NCI-H2107 treated with DMSO at 0.1 percent for 48 hours (cell line): ENCODE measurements around the gene EGLN3.
"Not testable (repeated sequence)": the region's sequence is repeated elsewhere in the genome, so short reads cannot be mapped to it uniquely, and the experiment has no call there.

Source experiments
- DNase-seq: peaks from one replicate; lab custom pipeline; 2025; ENCODE audit not compliant: unreplicated experiment; lab: John Stamatoyannopoulos, UW

Gene EGLN3

DNA sequence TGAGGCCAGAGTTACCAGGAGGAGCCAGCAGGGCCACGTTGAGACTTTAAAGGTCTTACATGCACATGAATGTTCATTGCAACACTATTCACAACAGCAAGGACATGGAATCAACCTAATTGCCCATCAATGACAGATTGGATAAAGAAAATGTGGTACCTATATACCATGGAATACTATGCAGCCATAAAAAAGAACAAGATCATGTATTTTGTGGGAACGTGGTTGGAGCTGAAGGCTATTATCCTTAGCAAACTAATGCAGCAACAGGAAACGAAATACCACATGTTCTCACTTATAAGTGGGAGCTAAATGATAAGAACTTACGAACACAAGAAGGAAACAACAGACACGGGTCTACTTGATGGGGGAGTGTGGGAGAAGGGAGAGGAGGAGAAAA is 11.6 kb upstream of the EGLN3 start:
- not testable (repeated sequence) for DNase-seq

DNA sequence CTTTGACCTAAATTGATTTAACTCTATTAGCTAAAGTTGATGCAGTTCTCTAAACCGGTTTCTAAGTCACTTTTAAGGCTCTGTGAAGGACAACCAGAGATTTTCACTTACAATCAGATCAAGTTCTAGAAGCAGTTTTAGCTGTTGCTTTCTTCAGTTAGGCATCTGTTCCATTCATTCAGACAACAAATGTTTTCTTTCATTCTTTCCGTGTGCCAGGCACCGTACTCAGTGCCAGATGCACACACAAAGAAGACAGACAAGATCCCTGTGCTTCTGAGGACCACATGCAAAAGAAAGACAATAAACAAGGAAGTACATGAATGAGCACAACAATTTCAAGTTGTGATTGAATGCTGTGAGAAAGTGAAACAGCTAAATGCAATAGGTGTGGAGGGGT is 11.1 kb upstream of the EGLN3 start:
- no peak for DNase-seq

DNA sequence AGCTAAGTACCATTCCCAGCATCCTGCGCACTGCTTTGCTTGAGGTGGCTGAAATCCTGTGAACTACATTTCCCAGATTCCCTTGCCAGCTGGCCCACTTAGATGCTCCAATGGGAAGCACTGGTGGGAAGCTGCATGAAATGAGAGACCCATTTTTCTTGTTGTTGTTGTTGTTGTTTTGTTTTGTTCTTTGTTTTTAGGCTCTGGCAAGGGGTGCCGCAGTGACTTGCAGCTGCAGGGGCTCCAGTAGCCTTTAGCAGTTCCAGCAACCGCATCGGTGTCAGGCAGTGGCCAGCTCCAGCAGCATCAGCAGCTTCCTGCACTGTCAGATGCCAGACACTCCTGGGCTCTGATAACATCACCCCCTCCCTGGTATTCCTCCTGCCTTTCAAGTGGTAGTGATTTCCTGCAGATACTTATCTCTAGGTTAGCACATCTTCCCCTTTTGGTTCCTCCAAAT is 8.8 kb upstream of the EGLN3 start:
- DNase-seq: no peak

DNA sequence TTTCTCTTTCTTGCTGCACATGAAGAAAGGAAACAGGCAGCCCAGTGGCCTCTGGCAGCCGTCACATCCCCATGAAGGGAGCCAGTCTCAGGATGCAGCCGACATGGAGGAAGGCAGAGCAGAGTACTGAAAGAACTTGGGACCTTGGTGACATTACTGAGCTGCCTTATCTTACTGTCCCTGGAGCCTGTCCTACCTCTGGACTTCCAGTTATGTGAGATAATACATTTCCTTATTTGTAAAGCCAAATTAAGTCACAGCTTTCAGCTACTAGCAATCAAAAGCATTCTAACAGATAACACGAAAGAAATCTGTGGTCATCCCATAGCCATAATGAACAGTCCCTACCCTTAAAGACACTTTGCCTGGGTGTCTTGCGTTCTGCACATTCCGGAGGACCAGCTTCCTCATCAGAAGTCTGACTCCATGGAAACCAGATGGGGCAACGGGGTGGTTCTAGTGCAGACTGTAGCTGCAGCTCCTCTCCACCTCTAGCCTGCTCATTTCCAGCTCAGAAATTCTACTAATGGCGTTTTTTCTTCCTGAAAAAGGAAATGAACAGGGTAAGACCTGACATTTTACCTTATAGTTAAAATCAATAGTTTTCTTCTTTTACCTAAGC is 7.8 kb upstream of the EGLN3 start:
- DNase-seq: no peak

DNA sequence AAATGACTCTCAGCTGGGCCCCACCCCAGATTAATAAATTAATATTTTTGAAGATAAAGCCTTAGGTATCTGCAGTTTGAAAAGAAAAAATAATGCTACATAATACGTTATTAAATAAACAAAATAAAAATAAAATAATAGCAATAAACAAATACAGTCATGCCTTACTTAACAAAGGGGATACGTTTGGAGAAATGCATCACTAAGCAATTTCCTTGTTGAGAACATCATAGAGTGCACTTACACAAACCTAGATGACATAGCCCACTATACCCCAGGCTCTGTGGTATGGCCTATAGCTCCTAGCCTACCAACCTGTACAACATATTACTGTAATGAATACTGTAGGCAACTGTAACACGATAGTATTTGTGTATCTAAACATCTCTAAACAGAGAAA is 7.1 kb upstream of the EGLN3 start:
- no peak for DNase-seq

DNA sequence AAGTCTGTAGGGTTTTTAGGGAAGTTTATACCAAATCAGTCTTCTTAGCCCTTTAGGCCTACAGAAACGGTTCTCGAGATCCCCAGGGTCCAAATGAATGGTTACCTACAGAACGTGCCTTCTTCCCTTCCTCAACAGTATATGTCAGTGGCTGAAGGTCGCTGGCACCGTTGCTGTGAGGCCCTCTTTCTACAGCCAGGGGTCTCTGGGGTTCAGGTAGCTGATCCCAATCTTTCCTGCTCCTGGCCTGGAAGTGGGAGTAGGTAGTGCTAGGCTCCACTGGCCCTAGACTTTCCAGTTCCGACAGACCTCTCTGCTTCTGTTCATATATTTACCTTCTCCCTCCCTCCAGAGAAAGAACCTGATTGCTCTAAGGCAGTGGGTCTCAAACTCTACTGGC is 6.4 kb upstream of the EGLN3 start:
- no peak for DNase-seq

DNA sequence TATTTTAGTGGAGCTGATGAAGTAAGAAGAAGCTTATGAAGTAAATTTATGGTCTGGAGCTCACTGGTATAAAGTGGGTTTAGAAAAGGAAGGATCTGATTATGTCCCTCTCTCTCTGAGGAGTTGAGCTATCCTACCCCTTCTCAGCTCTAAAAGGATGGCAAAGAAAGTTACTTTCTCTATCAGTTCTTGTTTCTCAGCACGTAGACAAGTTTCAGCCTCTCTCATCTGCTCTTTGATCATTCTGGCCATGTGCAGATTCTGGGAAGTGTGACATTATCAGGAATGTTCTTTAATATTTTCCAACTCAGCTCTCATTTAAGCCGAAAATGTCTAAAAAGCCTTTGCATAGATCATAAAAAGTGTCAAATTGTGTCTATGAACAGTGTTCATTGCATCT is 5.8 kb upstream of the EGLN3 start:
- no peak for DNase-seq

DNA sequence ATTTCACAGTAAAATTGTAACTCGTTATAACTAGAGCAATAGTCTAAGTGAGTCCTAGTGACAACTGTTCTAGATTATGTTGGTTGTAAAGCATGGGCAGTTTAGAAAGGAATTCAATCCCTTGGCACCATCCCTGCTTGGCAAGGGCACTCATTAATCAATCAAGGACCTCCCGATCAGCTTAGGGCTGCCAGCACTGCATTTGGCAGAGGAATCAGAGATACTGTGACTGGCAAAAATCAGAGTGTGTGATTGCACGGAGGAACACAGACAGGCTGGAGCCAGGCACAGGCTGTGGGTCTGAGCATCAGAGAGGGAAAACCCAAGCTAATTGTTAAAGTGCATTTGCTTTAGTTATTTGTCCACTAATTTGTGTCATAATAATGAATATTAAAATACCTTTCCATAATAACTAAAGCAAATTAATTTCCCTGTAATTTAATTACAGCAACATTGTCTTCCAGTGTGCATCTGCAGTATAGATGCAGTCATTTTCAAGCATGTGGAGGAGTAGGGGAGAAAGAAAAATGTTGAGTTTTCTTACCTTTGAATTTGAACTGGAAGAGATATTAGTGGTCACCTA is 3.2 kb upstream of the EGLN3 start:
- DNase-seq: no peak

DNA sequence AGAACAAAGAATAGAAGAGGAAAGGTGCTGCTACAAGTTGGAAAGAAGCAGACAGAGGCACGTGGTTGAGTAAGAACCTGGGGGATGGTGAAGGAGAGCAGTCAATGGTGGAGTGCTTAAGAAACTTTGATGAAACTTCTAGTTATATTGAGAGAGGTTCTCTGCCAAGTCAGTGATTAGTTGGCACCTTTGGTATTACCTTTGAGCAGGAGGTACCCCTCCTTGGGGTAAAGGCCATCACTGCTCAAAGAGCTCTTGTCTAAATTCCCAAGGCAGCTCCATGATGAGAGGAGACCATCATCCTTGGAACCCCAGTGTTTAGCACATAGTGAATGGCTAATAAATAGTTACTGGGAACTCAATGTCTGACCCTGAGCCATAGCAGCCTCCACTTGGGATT is 1.7 kb upstream of the EGLN3 start:
- DNase-seq: no peak

DNA sequence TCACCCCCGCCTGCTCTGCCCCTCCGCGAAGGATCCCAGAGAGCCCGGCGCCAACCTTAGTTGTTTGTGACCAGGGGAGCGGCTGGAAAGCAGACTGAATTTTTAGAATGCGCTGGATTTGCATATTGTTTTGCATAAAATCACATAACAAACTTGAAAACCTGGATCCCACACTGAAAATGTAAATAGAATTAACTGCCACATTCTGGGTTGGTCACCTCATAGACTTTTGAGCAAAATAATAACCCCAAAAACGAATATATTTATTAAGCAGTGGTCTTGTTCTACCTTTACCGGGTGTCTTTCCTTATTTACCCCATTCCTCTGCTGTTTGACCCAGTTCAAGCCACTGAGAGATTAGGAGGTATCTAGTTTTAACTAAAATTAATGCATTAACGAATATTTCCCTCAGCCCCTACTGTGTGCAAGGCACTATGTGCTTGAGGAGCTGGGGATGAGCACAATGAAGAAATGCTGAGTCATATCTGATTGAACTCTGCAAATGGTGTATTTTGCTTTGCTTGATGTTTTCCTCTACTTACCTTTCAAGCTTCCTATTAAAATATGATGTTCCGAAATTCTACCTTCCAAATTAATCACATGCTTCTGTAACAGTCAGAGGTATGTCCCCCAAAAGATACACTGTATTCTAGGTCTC is 438 bp upstream of the EGLN3 start:
- DNase-seq: peak; percentile 87

DNA sequence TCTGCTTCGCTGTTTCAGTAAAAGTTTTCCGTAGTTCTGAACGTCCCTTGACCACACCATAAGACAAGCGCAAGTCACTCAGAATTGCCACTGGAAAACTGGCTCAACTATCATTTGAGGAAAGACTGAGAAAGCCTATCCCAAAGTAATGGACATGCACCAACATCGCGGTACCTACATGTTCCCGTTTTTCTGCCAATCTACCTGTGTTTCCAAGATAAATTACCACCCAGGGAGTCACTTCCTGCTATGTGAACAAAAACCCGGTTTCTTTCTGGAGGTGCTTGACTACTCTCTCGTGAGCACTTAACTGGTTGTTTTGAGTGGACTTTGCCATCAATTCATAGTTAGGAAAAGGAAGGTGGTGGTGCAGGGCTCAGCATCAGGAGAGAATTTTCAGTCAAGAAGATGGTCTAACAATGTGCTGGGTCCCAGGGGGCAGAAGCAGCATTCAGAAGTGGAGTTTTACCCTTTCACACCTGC is 1.4 kb downstream of the EGLN3 start:
- peak; percentile 85 for DNase-seq

DNA sequence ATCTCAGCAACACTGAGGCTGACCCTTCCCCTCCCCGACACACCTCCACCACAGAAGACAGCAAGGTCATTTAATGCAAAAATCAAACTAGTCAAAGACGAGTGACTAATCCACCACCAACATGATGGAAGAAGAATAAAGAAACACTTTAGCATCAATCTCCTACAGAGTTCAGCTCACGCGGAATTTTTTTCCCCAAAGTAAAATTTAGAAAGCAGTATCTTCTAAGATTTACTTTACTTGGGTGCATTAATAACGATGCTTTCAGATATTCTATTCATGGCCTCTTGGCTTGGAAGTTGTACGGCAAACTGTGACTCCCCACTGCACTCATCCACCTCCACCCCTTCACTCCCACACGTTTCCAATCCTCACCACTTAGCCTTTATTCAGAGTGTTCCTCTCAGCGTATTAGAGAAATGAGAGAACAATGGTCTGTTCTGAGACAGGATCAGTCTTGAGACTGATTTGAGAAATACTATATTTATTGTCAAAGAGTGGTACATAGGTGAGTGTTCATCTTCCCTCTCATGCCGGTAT is 1.9 kb downstream of the EGLN3 start:
- peak; percentile 84 for DNase-seq

DNA sequence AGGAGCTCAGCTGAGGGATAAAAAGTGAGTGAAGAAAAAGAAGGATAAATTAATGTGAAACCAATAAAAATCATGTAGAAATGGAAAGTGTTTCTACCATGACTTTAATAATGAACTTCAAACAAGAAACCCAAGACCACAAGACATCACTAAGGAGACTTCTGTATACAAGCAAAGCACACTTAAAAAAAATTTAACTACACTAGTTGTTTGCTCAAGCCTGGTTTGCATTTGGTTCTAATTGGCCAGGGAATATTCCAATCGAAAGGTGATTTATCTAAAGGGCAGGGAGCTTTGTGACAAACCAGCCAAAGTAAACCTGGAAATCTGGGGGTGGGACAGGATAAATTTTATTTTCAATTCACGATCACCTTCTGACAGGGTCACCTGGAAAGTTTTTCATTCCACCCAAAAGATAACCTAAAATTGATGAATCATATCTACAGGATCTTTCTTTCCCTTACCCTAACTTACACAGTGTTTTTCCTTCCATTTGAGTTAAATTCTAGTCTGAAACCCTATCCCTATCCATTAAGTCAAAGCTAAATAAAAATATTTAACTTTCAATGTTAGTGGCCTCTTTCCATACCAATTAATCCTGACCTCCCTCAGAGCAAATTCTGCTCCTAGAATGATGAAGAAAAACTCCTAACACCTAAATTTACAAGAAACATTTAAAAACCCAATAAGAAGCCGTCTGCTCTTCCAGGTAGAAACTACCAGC is 2.6 kb downstream of the EGLN3 start:
- DNase-seq: peak; percentile 59

DNA sequence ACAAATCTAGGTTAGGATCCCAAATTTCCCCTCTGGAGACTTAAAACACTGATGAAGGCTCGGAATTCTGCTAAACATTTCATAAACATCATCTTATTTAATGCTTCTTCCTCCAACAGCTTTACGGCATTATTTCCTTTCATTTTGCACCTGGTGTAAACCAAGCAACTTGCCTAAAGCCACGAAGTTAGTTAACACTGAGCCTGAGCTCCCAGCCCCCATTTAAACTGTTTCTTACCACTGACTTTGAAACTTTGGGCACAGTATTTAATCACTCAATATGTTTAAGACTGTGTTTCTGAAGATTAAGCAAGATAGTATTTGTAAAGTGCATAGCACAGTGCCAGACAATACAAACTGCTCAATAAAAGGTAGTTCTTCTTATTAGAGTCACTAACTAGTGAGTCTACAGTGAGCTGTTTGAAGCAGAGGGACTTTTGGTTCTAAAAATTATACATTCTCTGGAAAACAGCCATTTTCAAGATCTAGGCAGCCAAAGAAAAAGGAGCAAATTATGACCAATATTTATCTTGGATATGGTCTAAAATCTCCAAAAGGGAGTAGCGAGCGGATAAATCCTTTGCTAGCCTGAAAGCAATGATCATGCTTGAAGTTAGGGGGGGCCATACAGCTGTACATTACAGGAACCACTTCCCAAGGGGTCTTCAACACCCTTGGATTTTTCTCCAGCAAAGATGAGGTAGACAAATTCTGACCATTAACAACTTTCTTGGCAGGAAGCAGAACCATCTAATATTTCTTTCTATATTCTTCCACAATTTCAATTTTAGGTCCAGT is 4.0 kb downstream of the EGLN3 start:
- no peak for DNase-seq

DNA sequence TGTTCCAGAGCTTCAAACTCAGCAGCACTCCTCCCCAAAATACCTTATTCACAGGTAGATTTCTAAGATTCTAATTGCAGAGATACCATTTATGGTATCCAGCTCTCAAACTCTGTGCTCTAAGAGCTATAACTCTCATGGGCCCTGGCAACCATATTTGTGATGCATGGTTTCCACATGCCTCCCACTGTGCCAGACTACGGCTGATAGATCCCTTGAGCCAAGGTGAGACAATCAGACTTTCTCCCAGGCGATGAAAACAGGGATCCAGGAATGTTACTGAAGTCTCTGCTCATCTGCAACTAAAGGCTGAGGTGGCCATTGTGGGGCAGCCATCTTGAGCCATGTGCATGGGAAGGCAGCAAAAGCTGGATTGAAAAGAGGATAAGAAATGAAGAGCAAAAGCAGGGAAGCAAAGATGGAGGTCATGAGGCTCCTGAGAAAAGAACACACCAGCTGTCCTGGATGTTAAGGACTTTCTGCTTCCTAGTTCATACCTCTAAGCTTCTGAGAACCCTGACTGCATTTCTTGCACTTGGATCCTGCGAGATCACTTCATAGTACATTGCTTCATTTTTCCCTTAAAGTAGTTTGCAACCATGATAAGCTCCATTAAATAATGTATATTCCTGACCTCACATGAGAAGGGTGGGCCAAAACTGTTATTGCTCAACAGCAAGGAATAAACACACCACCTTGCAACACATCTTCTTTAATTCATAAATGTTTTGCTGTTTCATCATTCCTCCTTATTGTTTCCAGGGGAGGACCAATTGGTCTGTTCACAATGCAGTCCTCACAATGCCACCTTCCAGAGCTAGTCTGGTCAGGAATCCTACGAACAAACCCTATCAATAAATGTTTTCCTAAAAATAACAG is 5.4 kb downstream of the EGLN3 start:
- DNase-seq: no peak

DNA sequence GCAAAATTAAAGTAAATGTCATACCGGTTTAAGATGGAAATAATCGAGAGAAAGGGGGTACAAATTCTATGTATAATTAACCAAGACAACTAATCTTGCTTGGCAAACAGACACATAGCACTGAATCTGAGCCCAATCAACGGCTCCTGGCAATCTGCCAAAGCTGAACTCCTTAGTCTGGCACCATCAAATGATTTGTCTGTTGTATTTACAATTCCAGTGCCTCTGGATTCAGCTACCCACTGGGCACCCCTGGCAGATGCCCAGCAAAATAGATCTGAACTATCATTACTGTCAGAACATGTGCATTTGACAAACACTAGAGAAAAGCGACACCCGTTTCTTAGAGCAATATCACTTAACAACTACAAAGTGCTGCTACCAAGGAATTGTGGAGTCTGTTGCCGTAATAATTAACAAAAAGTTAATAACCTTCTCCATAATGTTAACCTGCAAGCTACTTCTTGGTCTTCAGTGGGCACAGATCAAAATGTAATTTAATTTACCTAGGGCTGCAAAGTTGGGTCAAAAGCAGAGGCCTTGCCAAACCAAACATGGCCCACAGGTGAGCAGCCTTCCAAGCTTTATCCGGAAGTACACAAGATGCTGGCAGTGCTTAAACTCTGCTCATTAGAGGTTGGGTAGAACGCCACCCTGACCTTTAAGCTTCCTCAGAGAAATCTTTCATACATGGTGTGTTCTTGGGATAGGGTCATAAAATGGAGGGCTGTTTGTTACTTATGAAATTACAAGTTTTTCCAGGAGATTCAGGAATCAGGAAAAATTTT is 7.6 kb downstream of the EGLN3 start:
- peak; percentile 96 for DNase-seq

DNA sequence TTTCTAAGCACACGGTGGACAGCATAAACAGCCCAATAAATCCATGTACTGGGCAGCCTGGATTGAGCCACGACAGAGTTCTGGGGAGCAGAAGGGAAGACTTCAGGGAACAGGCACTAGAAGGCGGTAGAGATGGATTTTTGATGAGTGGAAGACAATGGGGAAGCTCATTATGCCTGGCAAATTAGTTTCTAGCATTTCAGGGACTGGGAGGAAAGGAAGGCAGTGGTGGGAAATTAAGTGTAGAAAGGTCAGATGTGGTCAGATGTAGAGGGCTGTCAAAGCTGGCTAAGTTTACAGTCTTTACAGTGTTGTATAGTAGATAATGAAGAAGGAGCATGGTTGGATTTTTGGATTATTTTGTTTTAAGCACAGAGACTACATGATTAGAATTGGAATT is 9.2 kb downstream of the EGLN3 start:
- DNase-seq: no peak

DNA sequence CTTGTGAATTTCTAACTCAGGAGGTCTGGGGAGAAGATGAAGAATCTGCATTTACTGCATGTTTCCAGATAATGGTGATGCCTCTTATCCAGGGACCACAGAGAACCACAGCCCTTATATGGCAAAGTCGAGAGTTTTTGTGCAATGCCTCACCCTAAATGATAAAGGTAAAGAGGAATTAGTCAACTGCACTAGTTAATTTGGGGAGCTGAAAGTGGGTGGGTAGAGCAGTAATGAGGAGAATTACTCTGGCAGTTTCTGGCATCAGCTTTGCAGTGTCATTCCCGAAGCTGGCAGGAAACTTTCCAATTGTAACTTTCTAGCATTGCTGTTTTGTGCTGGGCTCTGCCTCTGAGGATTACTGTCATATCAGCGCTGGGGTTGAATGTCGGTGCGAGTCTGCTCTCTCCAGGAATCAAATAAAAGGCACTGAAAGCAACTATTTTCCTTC is 10.3 kb downstream of the EGLN3 start:
- DNase-seq: no peak
